HG03460 (cell line): ENCODE results near the gene UBR3.
"Not testable (repeated sequence)": the region's sequence is repeated elsewhere in the genome, so short reads cannot be mapped to it uniquely, and the experiment has no call there.

Experiments
- ATAC-seq: cut with Tn5 transposase; IDR thresholded peaks from one replicate; pipeline ENCODE4 v1.9.1; 2021; ENCODE audit not compliant: unreplicated experiment

Gene UBR3

DNA sequence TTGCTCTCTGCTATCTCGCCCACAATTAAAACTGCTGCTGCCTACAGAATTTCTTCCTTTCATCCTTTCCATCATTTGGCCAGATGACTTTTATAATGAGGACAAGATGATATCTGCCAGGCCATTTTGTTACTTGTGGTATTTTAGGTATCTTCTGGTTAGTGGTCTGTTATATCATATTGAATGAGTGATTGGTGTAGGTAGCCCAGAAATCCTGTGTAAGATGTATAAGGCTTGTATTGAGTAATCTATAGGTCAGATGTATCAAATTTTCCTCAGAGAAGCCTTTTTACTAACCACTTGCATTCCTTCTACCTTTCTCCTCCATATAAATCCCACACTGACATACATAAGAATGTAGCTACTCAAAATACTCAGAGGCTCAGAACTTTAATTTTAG lies 118.3 kb downstream of the UBR3 start:
- ATAC-seq: no peak

DNA sequence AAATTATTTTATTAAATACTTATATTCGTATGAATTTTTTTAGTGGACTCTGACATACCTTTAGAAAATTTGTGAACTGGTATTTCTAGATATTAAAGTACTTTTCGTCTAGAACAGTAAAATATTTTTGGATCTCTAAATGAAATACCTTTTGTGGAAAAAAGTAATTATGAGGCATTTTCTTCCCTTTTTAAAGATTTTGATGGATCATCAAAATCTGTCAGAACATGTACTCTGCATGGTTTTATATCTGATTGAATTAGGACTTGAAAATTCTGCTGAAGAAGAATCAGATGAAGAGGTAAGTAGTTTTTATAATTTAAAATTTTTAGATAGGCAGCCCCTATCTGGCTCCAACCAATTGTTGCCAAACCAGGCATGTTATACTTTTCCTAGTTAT lies 118.8 kb downstream of the UBR3 start:
- ATAC-seq: no peak

DNA sequence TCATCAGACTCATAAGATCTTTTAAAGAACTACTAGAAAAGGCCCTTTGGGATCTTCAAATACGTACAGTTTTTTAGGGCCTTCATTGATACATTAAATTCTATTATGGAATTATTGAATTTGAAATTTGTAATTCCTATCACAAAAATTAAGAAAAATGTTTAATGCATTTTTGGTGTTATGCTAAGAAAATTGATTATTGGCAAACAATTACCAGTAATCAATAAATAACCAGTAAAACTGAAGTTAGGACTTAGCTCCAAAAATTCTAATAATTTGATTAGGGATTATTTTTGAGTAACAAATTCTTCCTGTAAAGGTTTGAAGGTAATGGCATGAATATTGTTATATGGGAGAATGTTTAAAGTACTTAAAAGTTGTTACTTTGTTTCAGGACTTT lies 119.3 kb downstream of the UBR3 start:
- no peak for ATAC-seq

GRCh38 chr2:169955940-169956339 lies 128.7 kb downstream of the UBR3 start:
- no peak for ATAC-seq

GRCh38 chr2:169957219-169957618 lies 130.0 kb downstream of the UBR3 start:
- not testable (repeated sequence) for ATAC-seq

DNA sequence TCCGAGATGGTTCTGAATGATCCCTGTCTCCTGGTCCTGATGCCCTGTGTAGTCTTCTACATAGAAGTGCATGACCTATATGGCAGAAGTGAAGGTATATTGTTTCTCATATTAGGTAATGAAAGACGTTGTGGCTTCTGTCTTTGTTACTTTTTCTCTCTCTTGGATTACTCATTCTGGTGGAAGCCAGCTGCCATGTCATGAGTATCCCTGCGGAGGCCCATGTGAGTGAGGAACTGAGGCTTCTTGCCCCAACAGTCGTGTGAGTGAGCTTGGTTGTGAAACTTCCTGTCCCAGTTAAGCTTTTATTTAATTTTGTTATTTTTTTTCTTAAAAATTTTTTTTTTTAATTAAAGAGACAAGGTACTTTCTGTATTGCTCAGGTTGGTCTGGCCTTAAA lies 134.7 kb downstream of the UBR3 start:
- no peak for ATAC-seq

DNA sequence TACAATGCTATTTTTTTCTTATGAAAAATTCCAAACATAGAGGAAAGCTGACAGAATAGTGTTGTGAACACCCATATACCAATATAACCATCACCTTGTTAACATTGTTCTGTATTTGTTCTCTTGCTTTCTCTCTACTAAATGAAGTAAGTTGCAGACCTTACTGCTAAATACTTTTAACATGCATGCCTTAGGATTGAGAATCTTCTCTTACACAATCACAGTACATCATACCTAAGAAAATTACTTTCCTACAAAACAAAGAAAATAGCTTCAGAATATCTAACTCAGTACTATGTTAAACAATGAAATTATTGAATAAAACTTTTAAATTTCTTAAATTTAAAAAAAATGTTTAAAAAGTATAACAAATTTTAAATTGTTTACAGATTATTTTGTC lies 136.5 kb downstream of the UBR3 start:
- ATAC-seq: no peak

- no peak for ATAC-seq
Measured at GRCh38 chr2:169964740-169965139, 137.5 kb downstream of the UBR3 start.

GRCh38 chr2:169965495-169965894 lies 138.2 kb downstream of the UBR3 start:
- ATAC-seq: no peak

DNA sequence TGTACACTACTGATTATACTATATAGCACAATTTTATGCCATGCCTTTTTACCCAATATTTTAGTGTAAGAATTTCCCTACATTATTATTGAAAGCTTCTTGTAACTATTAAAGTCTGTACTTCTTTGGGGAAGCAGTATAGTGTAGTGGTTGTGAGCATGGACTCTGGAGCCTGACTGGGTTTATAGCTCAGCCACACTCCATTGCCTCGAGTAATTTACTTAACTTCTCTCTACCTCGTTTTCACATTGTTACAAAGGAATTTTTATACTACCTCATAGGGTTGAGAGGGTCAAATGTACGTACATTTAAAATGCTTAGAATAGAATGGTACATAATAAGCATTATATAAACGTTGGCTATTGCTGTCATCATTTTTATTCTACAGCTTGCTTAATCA lies 139.2 kb downstream of the UBR3 start:
- ATAC-seq: no peak

GRCh38 chr2:169968743-169969142 lies 141.5 kb downstream of the UBR3 start:
- no peak for ATAC-seq

GRCh38 chr2:169975221-169975620 lies 148.0 kb downstream of the UBR3 start:
- ATAC-seq: no peak

- ATAC-seq: no peak
Measured at GRCh38 chr2:169976335-169976851, 149.1 kb downstream of the UBR3 start.

- no peak for ATAC-seq
Measured at GRCh38 chr2:169977530-169977929, 150.3 kb downstream of the UBR3 start.

- ATAC-seq: no peak
Measured at GRCh38 chr2:169978402-169979017, 151.3 kb downstream of the UBR3 start.

GRCh38 chr2:169979025-169979424 lies 151.8 kb downstream of the UBR3 start:
- ATAC-seq: no peak

GRCh38 chr2:169980001-169980400 lies 152.7 kb downstream of the UBR3 start:
- ATAC-seq: no peak

GRCh38 chr2:169980643-169981042 lies 153.4 kb downstream of the UBR3 start:
- ATAC-seq: no peak

DNA sequence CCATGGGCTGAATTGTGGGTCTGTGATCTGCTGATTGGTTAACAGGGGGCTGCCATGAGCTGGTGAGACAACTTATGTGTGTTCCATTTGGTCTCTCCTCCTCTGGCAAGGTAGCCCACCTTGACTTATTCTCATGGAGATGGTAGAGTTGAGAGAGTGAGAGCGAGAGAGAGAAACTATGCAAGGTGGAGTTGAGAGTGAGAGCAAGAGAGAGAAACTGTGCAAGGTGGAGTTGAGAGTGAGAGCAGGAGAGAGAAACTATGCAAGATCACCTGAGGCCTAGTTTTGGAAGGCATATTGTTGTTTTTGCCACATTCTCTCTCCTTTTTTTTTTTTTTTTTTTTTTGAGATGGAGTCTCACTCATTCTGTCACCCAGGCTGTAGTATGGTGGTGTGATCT lies 155.7 kb downstream of the UBR3 start:
- no peak for ATAC-seq

- no peak for ATAC-seq
Measured at GRCh38 chr2:169983506-169983905, 156.3 kb downstream of the UBR3 start.

- ATAC-seq: no peak
Measured at GRCh38 chr2:169984145-169984544, 156.9 kb downstream of the UBR3 start.

DNA sequence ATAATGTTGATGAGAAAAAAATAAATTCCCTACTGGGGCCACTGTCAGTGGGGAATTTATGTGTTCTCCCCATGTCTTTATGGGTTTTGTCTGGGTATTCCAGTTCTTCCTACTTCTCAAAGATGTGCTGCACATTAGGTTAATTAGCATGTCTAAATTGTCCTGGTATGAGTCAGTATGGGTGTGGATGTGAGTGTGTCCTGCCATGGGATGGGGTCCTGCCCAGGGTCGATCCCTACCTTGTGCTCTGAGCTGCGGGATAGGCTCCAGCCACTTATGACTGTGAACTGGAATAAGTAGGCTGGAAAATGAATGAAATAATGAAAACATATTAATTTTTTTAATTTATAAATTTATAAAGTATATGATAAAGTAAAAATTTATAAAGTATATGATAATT lies 167.5 kb downstream of the UBR3 start:
- ATAC-seq: no peak

DNA sequence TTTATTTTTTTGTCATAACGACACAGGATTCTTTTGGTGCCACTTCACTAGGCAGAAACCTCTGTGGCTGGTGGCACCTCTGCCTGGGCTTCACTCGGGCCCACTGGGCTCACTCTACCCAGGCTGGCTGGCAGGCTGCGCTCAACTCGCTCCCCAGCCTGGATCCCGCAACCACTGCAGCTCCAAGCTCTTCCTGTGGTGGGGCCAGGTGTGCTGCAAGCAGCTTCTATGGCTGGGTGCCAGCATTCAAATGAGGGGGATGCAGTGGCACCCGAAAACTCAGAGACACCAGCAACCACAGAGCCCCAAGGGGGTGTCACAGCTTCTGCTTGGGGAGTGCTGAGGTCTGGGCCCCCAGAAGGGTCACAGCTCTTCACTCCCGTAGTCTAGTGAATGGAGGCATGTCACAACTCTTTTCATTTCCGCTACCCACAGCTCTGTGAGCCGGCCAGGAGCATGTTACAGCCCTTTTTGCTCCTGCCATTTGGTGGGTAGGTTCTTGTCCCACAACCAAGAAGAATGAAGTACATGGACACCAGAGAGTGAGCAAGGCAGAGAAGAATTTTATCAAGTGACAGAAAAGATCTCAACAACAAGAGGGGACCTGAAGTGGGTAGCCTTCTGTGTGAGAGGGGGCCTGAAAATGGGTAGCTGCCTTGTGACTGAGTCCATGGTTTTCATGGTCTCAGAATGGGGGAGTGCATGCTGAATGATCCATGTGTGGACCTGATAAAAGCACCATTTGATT lies 170.1 kb downstream of the UBR3 start:
- ATAC-seq: no peak
